OCI-LY3 (cell line): ENCODE results near the gene MARCHF3.

Experiments
- EZH2phosphoT487 ChIP-seq: fragments of 200-600 bp; shearing (Covaris generic); IDR thresholded peaks from 2 replicates; pipeline ENCODE4 v1.6.1; 2018; ENCODE audit warnings: antibody characterized with exemption, mixed run types, low read depth
- TF ChIP-seq, protein P1 (sequence below): fragments of 200-600, 300-600 bp; sonication (generic); IDR thresholded peaks from 2 replicates; pipeline ENCODE4 v1.5.1; 2014; ENCODE audit warnings: antibody characterized with exemption, low read length, low read depth

DNA sequence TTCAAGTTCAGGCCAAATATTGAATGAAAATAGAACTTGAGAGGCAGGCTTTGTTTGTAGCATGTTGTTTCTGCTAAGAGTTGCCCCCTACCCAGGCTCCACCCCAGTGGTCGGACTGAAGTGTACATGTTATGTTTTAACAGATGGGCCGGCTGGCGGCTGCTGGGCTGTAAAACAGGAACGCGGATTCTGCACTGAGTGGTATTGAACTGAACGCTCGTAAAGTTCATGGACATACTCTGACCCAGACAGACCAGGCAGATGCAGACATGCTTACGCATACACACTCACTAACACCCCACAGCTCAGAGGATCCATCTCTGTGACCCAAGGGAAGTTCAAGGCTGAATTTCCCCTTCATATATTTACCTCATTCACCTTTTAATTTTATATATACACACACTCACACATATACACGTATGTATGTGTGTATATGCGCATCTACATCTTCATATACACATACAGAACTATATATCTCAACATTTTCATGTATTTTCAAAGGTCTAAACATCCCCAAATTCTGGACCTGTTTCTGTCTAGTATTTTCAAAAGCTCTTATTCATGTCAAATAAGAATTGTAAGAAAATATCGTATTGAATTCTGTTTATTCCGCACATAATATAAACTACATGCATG, 1.4 kb downstream of the MARCHF3 start:
- TF ChIP-seq, protein P1, sequence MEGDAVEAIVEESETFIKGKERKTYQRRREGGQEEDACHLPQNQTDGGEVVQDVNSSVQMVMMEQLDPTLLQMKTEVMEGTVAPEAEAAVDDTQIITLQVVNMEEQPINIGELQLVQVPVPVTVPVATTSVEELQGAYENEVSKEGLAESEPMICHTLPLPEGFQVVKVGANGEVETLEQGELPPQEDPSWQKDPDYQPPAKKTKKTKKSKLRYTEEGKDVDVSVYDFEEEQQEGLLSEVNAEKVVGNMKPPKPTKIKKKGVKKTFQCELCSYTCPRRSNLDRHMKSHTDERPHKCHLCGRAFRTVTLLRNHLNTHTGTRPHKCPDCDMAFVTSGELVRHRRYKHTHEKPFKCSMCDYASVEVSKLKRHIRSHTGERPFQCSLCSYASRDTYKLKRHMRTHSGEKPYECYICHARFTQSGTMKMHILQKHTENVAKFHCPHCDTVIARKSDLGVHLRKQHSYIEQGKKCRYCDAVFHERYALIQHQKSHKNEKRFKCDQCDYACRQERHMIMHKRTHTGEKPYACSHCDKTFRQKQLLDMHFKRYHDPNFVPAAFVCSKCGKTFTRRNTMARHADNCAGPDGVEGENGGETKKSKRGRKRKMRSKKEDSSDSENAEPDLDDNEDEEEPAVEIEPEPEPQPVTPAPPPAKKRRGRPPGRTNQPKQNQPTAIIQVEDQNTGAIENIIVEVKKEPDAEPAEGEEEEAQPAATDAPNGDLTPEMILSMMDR = no peak
- TF ChIP-seq EZH2phosphoT487 = no peak
